Stimulated activated CD8-positive, alpha-beta memory T cell treated with anti-CD3 and anti-CD28 coated beads, Interleukin-2, amount 100 ng/mL, for 48 hours (primary cell): ENCODE data around the gene TFB2M.
"Not testable (repeated sequence)": the region's sequence is repeated elsewhere in the genome, so short reads cannot be mapped to it uniquely, and the experiment has no call there.

ENCODE experiments used
- DNase-seq, 2 donors: peaks; one replicate each; pipeline ENCODE4 v3.0.0-alpha.2; 2020; ENCODE audit warnings: low read depth in 2 of 2

Gene TFB2M

DNA sequence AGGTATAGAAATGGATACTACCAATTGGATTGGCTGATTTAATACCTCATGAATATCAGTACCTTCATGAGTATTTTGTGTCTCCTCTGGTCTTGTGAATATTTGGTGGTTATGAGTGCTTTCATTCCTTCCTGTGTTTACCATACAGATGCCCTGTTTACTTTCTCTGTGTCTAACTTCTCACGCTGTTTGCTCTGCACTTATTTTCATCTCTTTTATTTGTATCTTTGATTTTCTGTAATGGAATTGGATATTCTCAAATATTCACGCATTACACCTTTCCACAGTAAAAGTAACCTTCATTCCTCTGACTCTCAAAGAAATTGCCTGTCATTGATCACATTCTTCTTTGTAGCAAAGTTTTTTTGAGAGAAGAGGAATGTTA is 17.0 kb upstream of the TFB2M start:
- DNase-seq = no peak

DNA sequence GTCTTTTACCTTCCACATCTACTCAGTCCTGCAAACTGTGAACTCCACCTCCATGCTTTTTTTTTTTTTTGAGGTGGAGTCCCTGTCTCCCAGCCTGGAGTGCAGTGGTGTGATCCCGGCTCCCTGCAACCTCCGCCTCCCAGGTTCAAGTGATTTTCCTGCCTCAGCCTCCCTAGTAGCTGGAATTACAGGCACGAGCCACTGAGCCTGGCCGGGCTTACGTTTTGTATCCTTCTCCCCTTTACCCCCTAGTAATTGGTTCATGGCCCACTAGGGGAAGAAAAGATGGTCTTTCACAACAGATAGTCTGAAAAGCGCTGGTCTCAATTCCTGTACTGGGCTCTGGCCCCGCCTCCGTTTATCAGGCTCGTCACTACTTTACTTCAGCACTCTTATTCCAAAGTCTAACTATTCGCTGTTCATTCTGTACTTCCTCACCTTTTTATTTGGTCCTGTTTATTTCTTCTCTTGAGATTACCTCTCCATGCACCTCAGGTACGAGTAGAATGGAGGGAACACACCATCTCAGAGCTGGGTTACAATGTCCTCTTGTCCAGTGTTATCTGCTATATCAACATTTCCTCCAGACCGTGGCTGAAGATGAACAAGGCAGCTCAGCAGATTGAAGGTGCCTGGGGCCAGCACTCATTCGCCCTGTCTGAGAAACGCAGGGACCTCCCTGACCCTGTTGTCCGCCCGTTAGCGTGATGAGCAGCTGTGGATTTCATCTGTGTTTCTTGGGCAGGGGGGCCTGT is 16.4 kb upstream of the TFB2M start:
- no peak for DNase-seq

- no peak for DNase-seq
Observed at GRCh38 chr1:246580497-246581370, 14.7 kb upstream of the TFB2M start.

DNA sequence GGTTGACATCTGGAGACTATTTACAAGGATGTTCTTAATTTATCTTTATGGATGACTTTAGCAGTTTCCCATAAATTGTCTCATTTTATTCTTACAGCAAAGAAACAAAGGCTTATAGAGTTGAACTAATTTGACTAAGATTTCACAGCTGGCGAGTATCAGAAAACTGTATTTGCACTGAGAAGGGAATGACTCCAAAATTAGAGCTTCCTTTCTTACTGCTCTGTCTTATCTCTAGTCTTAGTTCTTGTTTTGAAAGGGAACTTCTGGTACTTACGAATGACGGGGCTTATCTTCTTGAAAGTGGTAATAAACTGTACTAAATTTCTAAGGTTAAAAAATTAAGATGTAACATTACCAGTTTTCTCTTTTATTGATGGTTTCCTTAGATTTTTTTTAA is 13.8 kb upstream of the TFB2M start:
- no peak for DNase-seq

DNA sequence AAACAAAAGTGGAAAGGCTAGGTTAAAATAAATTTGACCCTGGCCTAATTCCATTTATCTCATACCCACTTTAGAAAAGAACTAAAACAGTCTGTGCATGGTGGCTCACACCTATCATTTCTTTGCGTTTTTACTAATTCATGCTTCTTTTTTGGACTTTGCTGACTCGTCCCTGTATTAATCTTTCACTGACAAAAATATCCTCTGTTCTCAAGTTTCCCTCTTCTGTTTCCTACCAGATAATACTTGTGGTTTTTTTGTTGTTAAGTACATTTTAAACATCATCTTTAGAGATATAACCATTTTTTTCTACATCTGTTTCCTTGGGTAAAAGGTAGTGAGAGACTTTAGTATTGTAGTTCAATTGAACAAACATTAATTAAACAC is 11.7 kb upstream of the TFB2M start:
- no peak for DNase-seq

DNA sequence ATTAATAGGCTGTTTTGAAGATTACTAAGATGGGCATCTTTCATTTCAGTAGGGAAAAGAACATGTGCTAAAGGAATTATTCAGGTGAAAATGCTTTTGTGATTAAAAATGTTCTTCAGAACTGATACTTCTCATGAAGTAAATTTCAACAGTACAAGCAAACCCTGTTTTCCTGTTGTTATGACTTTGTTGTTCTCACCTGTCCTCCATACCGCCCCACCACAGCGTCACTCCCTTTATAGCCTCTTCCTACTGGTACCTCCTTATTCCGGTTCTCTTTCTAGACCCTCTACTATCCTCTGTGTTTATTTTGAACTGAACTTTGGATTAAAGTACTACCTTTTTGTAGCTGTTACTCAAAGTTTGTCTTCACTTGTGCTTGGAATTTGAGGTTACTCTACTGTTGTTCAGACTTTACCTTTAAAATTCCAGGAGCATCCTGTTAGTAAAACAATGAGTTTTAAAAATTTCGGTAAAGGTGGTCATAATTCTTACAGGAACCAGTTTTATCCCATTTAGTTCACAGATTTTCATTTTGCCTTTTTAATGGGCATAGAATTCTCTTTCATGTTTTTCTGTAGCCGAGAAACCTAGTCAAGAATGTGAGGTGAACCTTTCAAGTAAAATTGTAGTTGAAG is 11.1 kb upstream of the TFB2M start:
- no peak for DNase-seq

DNA sequence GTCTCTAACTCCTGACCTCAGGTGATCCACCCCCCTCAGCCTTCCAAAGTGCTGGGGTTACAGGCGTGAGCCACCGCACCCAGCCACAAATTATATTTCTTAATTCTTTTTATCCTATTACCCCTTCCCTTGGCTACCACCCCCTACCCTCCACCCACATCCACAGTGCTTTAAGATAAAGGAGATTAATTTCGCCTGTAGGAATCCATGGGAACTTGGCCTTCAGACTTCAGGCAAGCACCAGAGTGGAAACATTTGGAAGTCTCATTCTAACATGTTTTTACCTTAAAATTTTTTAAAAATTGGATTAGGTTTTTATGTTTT is 10.6 kb upstream of the TFB2M start:
- DNase-seq = no peak

- no peak for DNase-seq
Observed at GRCh38 chr1:246573491-246573890, 7.4 kb upstream of the TFB2M start.

GRCh38 chr1:246572785-246573184 is 6.7 kb upstream of the TFB2M start:
- DNase-seq = no peak

GRCh38 chr1:246571953-246572352 is 5.9 kb upstream of the TFB2M start:
- DNase-seq = no peak

- not testable (repeated sequence) for DNase-seq
Observed at GRCh38 chr1:246571309-246571708, 5.2 kb upstream of the TFB2M start.

GRCh38 chr1:246569248-246570238 is 3.5 kb upstream of the TFB2M start:
- no peak for DNase-seq

DNA sequence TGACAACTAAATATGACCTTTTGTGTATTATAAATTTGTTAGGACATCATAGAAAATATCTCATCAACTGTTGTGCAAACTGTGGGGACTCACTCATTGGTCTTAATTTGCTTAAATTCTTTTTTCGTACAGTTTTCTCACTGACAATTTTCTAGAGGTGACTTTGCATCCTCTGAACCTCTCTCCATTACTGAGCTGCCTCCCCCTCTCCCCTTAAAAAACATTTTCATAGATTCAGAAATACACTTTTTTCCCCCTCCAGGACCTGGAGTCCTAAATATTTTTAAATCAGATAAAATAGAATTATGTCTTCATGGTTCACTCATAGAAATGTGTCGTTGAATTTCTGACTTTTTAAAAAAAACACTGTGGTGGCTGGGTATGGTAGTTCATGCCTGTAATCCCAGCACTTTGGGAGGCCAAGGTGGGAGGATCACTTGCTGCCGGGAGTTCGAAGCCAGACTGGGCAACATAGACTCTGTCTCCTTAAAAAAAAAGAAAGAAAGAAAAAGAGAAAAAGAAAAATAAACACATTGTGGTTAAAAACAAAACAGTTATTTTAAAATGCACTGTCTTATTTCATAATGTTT is 1.7 kb upstream of the TFB2M start:
- DNase-seq = no peak

DNA sequence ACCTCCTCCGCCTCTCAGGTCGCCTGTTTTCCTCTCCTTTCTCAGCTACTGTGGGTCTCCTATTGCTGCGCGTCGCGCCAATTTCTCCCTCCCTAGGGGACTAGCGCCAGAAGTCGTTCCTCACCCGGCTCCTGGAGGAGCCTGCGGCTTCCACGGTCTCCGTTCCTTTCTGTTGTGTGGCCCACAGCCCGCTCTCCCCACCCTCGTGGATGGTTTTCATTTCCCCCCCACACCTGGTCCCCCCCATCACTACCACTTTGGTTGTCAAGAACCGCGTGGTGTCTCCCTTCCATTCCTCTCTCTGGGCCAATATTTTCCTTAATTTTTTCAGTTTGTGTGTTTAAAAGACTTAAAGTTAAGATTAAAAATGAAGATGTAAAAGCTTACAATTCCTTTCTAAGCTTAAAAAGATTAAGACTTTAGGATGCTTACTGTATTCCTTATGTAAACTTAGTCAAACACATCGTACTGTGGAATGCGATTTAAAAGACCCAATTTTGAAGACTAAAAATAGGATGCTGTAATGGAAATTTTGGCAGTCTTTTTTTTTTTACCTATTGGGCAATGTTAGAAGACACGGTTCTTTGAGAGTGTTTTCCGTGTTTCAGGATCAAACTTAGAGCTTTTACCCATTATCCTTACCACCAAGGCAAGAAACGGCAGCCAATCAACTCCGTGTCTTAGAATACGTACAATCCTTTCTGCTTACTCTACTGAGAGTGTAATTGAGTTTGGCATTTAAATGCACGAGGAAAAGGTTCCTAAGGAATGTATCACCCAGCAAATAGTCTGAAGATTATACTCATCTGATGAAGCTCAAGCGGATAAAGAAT is 968 bp upstream of the TFB2M start:
- peak in 1 of 2 donors; percentile 16 for DNase-seq

DNA sequence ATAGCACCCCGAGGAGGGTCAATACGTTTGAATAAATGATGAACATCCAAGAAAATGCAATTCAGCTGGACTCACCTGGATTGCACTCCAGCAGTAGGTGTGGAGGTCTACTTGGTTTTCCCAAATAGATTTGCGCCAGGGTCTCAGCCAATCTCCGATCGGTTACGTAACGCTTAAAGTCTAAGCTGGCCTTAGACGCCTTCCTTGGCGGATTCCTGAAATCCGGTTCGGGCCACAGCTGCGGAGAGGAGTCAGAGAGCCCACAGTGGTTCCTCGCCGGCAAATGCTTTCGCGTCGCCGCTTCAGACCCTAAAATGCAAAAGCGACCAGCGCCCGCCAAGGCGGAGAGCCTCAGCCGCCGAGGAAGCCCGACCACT is 322 bp downstream of the TFB2M start:
- no peak for DNase-seq

DNA sequence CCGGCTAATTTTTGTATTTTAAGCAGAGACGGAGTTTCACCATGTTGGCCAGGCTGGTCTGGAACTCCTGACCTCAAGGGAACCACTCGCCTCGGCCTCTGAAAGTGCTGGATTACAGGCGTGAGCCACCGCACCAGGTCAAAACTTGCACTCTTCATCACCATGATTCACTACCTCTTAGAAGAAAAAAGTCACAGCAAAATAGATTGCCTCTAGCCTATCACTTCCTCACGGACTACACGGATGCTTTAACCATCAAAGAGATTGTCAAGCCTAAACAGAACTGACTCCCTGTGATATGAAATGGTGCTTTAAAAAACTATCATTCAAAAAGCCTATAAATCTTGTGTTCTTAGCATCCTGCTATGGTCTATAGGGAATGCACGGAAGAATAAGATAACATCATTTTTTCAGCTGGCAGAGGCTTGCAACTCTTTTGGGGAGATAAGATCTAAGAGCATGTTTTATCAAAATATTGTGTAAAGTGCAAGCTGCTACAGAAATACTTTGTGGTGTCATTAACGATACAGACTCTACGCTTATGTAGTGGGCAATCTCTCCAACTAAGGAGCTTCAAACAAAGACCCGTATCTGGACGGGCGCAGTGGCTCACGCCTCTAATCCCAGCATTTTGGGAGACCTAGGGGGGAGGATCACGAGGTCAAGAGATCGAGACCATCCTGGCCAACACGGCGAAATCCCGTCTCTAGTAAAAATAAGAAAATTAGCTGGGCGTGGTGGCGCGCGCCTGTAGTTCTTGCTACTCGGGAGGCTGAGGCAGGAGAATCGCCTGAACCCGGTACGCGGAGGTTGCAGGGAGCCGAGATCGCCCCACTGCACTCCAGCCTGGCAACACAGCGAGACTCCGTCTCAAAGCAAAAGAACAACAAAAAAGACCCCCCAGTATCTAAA is 966 bp downstream of the TFB2M start:
- no peak for DNase-seq

DNA sequence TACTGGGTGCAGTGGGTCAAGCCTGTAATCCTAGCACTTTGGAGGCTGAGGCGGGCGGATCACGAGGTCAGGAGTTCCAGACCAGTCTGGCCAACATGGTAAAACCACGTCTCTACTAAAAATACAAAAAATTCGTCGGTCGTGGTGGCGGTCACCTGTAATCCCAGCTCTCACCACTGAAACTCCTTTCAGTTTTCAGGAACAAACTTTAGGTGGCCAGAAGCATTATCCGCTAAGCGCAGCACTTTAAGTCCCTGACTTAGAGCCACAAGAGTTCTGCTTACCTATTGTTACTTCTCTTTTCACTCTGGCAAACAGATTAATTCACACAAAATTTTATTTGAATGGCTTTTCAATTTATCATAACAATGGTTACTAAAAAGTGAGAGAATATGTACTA is 5.2 kb downstream of the TFB2M start:
- not testable (repeated sequence) for DNase-seq

DNA sequence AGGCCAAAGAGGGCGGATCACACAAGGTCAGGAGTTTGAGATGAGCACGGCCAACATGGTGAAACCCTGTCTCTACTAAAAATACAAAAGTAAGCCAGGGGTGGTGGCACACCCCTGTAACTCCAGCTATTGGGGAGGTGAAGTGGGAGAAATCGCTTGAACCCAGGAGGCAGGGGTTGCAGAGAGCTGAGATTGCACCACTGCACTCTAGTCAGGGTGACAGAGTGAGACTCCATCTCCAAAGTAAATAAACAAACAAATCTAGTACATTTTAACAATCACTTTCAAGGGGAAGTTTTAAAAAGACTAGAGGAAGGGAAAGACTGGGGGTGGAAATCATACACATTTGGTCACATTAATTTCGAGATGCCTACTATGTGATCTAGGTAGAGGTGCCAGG is 6.8 kb downstream of the TFB2M start:
- no peak for DNase-seq

GRCh38 chr1:246558041-246558440 is 8.0 kb downstream of the TFB2M start:
- DNase-seq = no peak
